GM18907 (cell line): Measurements from ENCODE around the gene WDR72.
"Not testable (repeated sequence)": the region's sequence is repeated elsewhere in the genome, so short reads cannot be mapped to it uniquely, and the experiment has no call there.

ENCODE experiments used
- ATAC-seq: cut with Tn5 transposase; IDR thresholded peaks from one replicate; pipeline ENCODE4 v1.9.1; 2021; ENCODE audit warnings: mild to moderate bottlenecking, moderate library complexity; ENCODE audit not compliant: unreplicated experiment

WDR72 gene

GRCh38 chr15:53759411-53759931 lies at the start of gene WDR72:
Gene WDR72 (minus strand): TSS chr15:53759663. CDS start chr15:53733149, 26,514 bp downstream.
- no peak for ATAC-seq

GRCh38 chr15:53808058-53808706 lies 48.7 kb upstream of the WDR72 start:
- peak; percentile 54 for ATAC-seq

GRCh38 chr15:53807501-53807900 lies 48.0 kb upstream of the WDR72 start:
- no peak for ATAC-seq

GRCh38 chr15:53802672-53803071 lies 43.2 kb upstream of the WDR72 start:
- ATAC-seq, result no peak

GRCh38 chr15:53791581-53791980 lies 32.1 kb upstream of the WDR72 start:
- ATAC-seq, result no peak

GRCh38 chr15:53789654-53790375 lies 30.4 kb upstream of the WDR72 start:
- ATAC-seq, result no peak

- ATAC-seq, result no peak
Measured at GRCh38 chr15:53786401-53786800, 26.9 kb upstream of the WDR72 start.

GRCh38 chr15:53785241-53785640 lies 25.8 kb upstream of the WDR72 start:
- ATAC-seq, result not testable (repeated sequence)

GRCh38 chr15:53762916-53763315 lies 3.5 kb upstream of the WDR72 start:
- no peak for ATAC-seq

GRCh38 chr15:53758412-53758811 lies 1.1 kb downstream of the WDR72 start:
- no peak for ATAC-seq

GRCh38 chr15:53757906-53758305 lies 1.6 kb downstream of the WDR72 start:
- ATAC-seq, result no peak

- ATAC-seq, result no peak
Measured at GRCh38 chr15:53753813-53754212, 5.7 kb downstream of the WDR72 start.

- ATAC-seq, result no peak
Measured at GRCh38 chr15:53752406-53752805, 7.1 kb downstream of the WDR72 start.

- no peak for ATAC-seq
Measured at GRCh38 chr15:53747501-53748068, 11.9 kb downstream of the WDR72 start.

GRCh38 chr15:53746101-53746500 lies 13.4 kb downstream of the WDR72 start:
- no peak for ATAC-seq

- ATAC-seq, result no peak
Measured at GRCh38 chr15:53739651-53740050, 19.8 kb downstream of the WDR72 start.

- no peak for ATAC-seq
Measured at GRCh38 chr15:53739187-53739586, 20.3 kb downstream of the WDR72 start.

- ATAC-seq, result no peak
Measured at GRCh38 chr15:53721334-53722087, 38.0 kb downstream of the WDR72 start.

- no peak for ATAC-seq
Measured at GRCh38 chr15:53716909-53717876, 42.3 kb downstream of the WDR72 start.

- no peak for ATAC-seq
Measured at GRCh38 chr15:53713218-53713617, 46.2 kb downstream of the WDR72 start.
